LNCAP (cell line): ENCODE measurements around the gene TRIO.

Experiments
- TF ChIP-seq, protein P1 (sequence below): fragments of 450-650 bp; IDR thresholded peaks from 2 replicates; pipeline ENCODE4 v1.5.1; 2017; ENCODE audit warnings: mild to moderate bottlenecking

The TRIO gene

DNA sequence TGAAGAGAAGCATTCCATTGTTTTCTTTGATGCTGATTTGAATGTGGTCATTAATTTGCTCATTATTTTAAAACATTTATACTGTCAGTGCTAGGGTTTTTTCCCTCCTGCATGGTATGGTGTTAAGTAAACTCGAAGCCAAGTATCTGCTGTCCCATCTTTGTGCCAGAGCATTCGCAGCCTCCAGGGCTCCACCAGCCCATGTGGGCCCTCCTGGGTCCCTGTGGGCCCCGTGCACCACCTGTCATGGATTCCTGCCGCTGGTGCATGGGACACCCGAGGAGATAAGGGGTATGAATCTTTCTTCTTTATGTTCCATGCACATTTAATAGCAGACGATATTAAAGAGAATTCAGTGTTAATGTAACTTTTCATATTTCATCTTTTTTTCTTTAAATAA, 95.1 kb downstream of the TRIO start:
- TF ChIP-seq, protein P1, sequence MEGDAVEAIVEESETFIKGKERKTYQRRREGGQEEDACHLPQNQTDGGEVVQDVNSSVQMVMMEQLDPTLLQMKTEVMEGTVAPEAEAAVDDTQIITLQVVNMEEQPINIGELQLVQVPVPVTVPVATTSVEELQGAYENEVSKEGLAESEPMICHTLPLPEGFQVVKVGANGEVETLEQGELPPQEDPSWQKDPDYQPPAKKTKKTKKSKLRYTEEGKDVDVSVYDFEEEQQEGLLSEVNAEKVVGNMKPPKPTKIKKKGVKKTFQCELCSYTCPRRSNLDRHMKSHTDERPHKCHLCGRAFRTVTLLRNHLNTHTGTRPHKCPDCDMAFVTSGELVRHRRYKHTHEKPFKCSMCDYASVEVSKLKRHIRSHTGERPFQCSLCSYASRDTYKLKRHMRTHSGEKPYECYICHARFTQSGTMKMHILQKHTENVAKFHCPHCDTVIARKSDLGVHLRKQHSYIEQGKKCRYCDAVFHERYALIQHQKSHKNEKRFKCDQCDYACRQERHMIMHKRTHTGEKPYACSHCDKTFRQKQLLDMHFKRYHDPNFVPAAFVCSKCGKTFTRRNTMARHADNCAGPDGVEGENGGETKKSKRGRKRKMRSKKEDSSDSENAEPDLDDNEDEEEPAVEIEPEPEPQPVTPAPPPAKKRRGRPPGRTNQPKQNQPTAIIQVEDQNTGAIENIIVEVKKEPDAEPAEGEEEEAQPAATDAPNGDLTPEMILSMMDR, result no peak

DNA sequence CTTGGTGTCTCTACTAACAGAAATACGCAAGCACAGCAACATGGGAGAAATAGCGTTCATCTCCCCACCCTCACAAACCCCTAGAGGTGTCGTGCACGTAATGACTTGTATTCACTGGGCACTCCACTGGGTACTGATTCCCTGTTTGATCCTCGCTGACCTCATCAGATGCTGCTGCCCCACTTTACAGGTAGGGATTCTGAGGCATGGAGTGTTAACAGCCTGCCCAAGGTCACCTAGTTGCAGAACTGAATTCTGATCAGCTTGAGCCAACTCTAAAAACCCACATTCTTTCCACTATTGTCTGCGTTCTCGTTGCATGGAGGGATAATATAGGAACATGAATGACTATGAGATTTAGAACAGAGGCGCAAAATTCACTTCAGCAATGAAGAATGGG, 96.3 kb downstream of the TRIO start:
- TF ChIP-seq, protein P1, result no peak

DNA sequence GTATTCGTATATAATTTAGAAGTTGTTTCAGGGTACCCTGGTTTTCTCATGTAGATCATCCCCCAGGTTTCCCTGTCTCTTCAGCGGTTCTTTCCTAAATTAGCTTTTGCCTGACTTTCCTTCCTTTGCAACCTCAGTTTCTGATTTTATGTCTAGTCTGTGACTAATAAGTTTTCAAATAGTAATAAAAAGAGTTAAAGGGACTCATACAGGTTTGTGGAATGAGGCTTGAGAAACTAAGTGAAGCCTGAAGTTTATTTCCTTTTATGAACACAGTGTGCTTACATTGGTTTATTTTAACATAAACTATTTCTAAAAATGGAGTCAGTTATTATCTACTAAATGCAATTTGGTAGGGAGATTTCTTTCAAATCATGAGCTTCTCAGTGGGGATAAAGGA, 96.8 kb downstream of the TRIO start:
- TF ChIP-seq, protein P1, result no peak

DNA sequence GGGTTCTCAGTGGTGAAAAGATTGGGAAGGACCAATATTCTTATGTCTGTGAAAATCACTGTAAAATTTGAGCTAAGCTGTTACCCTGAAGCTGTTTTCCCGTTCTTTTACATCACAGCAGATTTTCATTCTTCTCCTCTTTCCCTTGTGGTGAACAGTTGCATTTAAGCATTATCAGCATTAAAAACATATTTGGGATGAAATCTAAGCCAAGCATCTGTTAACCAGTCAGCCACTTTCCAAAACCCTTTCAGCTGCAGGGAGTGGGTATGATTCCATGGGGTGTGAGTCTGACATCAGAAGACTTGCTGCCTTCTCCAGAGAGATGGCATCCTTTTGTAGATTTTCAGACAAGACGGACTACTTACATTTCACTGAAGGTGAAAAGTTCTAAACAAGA, 97.2 kb downstream of the TRIO start:
- TF ChIP-seq, protein P1, result no peak

DNA sequence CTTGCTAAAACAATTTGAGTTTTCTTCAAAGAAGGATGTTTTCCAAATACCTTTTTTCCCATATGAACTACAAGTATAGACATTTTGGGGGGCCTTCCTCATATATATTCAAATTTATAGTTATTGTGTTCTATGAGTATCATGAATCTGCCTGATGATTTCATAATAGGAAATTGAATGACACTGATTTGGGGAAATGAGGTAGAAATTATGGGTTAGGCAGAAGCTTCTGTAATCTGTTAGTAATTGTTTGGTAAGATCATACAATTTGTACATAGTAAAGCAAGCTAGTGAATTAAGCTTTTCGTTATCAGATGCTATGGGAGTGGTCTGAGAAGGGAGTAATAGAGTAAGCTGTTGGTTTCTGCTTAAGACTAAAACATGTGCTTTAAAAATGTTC, 98.0 kb downstream of the TRIO start:
- TF ChIP-seq, protein P1, result no peak

DNA sequence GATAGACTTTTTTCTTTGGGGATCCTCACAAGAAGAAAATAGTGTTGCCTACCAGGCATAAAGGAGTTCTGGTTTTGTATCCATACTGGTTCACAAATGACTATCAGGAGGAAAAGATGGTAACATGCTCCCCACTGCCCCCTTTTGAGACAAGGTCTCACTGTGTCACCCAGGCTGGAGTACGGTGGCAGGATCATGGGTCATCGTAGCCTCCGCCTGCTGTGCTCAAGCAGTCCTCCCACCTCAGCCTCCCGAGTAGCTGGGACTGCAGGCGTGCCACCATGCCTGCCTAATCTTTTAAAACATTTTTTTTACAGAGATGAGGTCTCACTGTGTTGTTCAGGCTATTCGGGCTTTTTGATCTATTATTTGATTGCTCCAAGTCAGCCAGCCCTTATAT, 99.3 kb downstream of the TRIO start:
- TF ChIP-seq, protein P1, result no peak

DNA sequence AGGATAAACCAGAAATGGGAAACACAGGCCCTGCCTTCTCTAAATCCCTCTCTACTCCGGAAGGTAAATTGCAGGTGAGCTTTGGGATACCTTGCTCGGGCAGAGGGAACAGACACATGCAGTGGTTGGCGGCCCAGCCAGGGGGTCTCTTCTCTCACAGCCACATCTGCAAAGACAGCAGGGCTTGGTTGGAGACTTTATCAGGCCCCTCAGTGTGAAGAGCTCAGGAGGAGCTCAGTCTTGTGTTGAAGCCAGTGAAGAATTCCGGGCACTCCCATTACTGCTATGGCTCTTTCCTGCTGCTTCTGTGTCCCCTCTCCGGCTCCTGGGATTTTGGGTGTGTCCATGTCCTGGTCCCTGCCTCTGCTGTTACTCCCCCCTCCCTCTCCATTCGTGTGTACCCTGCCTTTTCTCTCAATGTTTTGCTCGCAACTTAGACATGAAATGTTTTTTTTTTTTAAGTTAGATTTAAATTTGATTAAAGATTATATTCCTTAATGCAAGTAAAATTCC, 99.8 kb downstream of the TRIO start:
- TF ChIP-seq, protein P1, result no peak

DNA sequence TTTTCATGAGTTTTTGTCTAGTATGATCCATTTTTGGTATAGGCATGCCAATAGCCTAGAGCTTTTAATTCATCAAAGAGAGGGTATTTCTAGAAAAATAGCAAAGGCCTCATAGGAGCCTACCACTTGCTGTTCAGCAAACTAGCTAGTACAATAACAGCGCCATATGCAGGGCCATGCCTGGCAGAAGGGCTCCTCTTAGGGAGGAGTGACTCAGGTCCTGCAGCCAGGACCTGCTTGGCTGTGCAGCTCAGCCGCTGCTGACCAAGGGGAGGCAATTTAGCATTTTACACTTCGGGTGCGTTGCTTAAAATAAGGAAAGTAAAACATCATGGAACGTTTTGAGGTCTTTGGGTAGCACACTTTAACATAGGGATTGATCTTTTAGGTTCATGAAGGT, 100.6 kb downstream of the TRIO start:
- TF ChIP-seq, protein P1, result no peak
